ENCODE data around the gene OR9Q1.

GRCh38 chr11:58004664-58005063 is 19.0 kb upstream of the OR9Q1 start:
- TF ChIP-seq PHF8 (IDR thresholded peaks at IDR 0.05; ENCODE audit: borderline replicate concordance, low read depth) (no peak), CTCF (IDR thresholded peaks at IDR 0.05) (no peak), POLR2A (IDR thresholded peaks at IDR 0.05; ENCODE audit: low read length) (no peak), SMC3 (IDR thresholded peaks at IDR 0.05) (no peak), RCOR1 (IDR thresholded peaks at IDR 0.05; ENCODE audit: low read depth, low read length) (no peak), ZFP36 (IDR thresholded peaks at IDR 0.05; ENCODE audit: borderline replicate concordance, partially characterized antibody) (no peak), HDAC2 (IDR thresholded peaks at IDR 0.05) (no peak), CEBPB (IDR thresholded peaks at IDR 0.05) (no peak), ELK1 (IDR thresholded peaks at IDR 0.05; ENCODE audit: low read depth, low read length) (no peak), CHD4 (IDR thresholded peaks at IDR 0.05; ENCODE audit: borderline replicate concordance) (no peak), REST (IDR thresholded peaks at IDR 0.05) (no peak), EP300 (IDR thresholded peaks at IDR 0.05) (no peak), CBX2 (IDR thresholded peaks at IDR 0.05; ENCODE audit: borderline replicate concordance, low read depth) (no peak)
